GM04503 (cell line): Measurements from ENCODE around the gene ABRAXAS1.

ENCODE experiments used
- DNase-seq: peaks from one replicate; pipeline ENCODE4 v3.0.0-alpha.2; 2012; ENCODE audit warnings: low read depth

ABRAXAS1 gene

DNA sequence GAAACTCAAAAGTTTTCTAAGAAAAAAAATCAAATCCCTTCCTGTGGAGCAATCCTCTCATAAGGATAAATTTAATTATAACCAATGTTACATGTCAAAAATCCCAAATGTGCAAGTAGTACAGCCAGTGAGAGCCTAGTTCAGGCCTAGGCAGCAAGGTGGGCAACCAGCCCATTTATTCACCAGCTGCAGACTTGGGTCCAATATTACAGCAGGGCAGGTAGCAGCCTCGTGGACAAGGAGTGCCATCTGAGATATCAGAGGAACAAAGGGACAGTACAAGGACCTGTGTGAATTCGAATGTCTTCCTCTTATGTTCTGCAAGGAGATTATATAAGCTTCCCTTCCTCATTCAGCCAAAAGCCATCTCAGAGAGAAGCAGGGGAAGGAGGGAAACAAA is 35.9 kb downstream of the ABRAXAS1 start:
- no peak for DNase-seq

DNA sequence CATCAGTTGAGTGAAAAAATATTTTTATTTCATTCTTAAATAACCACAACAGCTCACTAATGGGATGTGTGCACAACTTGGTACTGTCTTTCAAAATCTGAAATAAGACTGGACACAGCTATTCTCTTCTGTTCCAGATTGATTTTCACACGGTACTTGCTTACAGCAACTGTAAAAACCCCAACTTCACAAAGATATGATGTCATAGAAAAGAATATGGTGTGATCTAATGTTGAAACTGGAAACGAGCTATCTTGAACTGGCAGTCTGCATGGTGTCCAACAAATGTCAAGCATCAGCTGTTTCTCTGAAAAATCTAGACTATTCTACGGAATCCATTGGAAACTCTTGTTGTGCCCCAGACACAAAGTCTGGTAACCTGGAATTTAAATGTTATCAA is 44.0 kb downstream of the ABRAXAS1 start:
- DNase-seq, result no peak

DNA sequence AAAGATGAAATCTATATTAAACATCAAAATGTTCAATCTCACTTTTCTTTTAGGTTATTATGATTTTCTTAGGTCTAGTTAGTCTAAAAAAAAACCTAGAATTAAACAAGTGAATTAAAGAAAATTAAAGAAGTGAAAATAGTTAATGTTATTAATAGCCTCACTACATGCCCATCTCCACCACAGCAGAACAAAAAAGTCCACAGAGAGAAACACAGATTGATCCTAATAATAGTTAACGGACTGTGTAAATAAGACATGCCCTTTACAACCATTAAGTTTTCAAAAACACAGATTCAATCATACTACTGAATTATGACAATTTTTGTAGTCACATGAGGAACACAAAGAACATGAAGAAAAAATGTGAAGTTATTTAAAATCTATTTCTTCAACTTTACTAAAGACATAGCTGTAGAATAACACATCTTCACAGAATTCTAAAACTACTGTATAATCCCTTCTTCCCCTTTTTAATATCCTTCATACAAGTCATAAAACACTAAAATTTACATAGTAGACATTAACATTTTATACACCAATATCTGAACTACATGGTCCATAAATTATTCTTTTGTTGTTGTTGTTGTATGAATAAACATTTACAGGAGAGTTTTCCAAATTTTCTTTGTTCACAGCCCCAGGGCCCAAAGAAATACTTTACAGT is 44.6 kb downstream of the ABRAXAS1 start:
- DNase-seq, result no peak

DNA sequence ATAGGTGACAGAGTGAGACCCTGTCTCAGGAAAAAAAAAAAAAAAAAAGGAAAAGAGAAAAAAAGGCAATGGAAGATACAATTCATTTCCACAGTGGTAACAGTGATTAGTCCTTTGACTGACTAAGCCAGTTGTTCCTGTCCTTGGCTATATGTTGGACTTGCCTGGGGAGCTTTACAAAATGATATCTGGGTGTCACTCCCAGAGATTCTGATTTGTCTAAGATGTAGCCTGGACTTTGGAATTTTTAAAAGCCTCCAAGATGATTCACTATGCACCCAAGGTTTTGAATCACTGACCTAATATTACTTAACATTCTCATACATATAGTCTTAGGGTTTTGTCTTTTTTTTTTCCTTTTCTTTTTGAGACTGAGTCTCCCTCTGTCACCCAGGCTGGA is 46.2 kb downstream of the ABRAXAS1 start:
- DNase-seq, result no peak

DNA sequence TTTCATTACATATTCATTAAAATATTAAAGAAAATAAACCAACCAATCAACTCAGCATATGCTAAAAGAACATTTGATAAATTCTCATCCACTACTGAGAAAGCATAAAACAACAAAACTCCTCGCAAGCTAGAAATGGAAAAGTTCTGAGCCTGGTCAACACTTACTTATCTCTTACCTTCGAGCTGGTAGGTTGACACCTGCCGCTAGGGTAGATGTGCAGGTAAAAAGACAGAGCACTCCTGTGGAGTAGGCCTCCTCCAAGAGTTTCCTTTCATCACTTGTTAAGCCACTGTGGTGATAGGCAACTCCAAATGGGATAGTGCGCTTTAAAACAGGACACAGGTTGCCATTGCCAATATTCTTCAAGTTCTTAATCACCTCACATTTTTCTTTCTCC is 48.2 kb downstream of the ABRAXAS1 start:
- DNase-seq, result no peak

DNA sequence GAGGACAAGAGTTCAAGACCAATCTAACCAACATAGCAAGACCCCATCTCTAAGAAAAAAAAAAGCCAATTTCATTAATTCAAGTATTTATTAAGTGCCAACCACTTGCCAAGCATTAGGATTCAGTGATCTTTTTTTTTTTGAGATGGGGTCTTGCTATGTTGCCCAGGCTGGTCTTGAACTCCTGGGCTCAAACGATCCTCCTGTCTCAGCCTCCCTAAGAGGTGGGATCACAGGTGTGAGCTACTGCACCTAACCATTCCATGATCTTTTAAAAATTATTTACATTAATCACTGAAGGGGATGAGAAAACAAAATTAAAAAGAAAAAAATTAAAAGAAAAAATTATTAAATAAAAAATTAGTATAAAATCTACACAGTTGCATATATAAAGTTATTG is 53.7 kb downstream of the ABRAXAS1 start:
- no peak for DNase-seq

DNA sequence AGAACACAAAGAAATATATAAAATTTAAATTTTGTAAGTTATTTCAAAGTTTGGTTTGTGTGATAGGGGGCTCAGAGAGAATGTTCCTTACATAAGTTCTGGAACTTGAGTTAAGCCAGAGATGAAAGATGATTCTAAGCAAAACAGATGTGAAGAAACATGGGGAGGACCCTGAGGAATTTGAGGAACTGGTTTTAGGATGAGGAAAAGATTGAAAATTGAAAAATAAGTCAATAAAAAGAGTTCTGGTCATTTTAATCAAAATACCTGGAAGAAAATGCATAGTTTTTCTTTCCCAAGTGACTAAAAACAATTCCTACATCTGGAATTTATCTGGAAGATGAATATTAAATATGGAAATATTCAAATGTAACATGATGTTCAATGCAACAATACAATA is 66.7 kb downstream of the ABRAXAS1 start:
- no peak for DNase-seq

DNA sequence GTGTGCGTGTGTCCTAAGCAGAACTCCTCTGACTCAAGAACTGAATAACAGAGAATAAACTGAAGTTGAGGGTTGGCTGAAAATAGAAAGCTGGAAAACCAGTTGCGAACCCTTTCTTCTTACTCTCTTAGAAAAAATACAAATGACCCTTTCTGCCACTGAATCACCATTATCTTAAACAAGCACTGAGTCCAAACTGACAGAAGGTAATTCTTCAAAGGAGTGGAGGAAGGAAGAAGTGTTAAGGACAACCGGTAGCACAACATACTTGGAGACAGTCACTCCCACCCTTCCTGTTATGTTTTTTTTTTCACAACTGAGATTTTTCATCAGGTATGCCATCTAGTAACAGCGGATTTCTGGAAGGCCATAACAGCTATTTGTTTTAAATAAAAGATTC is 67.3 kb downstream of the ABRAXAS1 start:
- no peak for DNase-seq

DNA sequence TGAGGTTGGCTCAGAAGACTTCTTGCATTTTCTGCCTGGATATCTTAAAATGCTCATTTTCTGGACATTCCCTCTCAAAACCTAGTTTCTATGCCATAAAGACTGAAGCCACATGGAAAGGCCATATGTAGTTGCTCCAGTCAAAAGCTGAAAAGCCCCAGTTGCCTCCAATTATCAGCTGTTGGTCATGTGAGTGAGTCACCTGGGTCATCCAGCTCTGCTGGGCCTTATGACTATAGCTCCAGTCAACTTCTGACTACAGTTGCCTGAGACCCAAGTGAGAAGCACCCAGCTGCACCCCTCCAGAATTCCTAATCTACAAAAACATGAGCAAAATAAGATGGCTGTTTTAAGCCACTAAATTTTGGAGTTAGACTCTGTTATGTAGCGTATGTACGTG is 71.2 kb downstream of the ABRAXAS1 start:
- DNase-seq, result no peak
